SIG-M5 (cell line): Measurements from ENCODE around the gene CALHM2.
"Not testable (repeated sequence)": the region's sequence is repeated elsewhere in the genome, so short reads cannot be mapped to it uniquely, and the experiment has no call there.

Experiments
- DNase-seq: peaks from one replicate; lab custom pipeline; 2025; lab: John Stamatoyannopoulos, UW

Gene CALHM2

DNA sequence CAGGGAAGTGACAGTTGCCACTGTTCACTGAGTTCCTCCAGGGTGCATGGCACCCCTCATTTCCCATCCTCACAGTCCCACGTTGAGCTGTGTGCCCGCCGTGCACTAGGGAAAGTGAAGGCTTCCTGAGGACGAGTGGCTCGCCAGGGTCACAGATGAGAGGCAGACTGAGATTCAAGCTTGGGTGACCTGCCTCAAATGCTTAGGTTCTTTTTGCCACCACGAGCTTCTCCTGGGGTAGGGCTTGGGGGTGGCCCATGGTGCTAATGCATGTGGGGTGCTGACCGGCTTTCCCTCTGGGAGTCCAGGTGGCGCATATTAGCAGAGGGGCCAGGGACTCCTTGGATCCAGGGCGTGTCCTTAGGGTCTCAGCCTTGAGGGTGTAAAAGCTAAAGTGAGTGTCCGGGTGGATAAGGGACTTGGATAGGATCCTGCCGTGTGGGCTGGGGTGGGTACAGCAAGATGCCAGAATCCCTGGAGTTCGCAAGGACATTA lies 1.9 kb downstream of the CALHM2 start:
- DNase-seq = no peak

- DNase-seq = no peak
Measured at GRCh38 chr10:103449208-103450144, 2.7 kb downstream of the CALHM2 start.

- no peak for DNase-seq
Measured at GRCh38 chr10:103448746-103449145, 3.4 kb downstream of the CALHM2 start.

DNA sequence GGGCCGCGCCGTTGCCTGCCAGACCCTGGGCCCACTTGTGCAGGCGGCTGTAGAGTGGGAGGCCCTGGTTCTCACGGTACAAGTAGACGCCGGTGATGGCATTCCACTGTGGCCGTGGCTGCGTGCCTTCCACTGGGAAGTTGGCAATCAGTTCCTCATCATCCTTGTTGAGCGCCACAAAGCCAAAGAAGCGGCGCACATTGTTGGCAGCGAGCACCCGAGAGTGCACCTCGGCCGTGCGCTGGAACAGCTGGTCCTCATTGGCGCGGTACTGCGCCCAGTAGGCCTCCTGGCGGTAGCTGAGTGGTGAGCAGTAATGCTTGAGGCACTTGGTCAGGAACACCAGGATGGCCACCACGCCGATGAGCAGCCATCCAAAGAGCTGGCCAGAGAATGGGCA lies 5.0 kb downstream of the CALHM2 start:
- no peak for DNase-seq

- DNase-seq = no peak
Measured at GRCh38 chr10:103445767-103446567, 6.2 kb downstream of the CALHM2 start.

- no peak for DNase-seq
Measured at GRCh38 chr10:103445366-103445765, 6.8 kb downstream of the CALHM2 start.

DNA sequence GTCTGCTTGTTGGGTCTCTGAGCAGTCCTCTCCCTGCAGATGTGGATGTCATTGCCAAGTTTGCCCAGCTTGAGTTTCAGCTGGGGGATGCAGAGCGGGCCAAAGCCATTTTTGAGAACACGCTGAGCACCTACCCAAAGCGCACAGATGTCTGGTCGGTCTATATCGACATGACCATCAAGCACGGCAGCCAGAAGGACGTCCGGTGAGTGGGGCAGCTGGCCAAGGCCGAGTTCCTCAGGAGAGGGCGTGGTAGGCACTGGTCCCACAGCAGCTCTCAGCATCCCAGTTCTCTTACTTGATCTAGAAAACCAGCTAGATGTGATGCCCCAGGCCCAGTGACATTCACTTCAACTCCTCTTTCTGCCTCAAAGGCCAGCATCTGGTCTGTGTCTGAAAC lies 7.7 kb downstream of the CALHM2 start:
- DNase-seq = no peak

DNA sequence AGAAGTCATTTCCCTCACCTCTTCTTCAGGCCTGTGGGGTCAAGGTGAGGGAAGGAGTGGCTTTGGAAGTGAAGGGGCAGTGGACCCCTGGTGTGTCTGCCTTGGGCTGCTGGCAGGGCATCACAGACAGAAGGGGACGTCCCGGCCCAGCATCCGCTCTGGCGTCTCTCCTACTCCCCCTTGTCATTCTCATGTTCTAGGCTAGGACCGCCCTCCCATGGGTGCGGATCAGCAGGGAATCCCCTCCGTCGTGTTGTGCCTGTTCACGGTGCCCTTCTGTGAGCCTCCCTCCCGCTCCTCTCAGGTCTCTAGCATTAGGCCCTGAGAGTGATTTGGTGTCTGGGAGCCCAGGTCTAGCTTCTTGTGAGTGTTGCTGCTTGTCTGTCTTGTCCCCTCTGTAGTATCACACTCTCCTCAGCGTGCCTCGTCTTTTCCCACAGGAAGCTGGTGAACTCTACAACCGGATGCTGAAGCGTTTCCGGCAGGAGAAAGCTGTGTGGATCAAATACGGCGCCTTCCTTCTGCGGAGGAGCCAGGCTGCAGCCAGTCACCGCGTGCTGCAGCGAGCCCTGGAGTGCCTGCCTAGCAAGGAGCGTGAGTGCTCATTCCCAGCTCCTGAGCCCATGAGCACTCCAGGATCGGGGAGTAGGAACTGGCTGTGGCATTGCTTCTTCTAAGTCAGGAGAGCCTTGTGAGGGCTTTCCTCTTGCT lies 8.5 kb downstream of the CALHM2 start:
- DNase-seq = no peak

GRCh38 chr10:103442031-103442461 lies 10.1 kb downstream of the CALHM2 start:
- no peak for DNase-seq

- DNase-seq = no peak
Measured at GRCh38 chr10:103441611-103442010, 10.6 kb downstream of the CALHM2 start.

GRCh38 chr10:103441206-103441605 lies 11.0 kb downstream of the CALHM2 start:
- no peak for DNase-seq

DNA sequence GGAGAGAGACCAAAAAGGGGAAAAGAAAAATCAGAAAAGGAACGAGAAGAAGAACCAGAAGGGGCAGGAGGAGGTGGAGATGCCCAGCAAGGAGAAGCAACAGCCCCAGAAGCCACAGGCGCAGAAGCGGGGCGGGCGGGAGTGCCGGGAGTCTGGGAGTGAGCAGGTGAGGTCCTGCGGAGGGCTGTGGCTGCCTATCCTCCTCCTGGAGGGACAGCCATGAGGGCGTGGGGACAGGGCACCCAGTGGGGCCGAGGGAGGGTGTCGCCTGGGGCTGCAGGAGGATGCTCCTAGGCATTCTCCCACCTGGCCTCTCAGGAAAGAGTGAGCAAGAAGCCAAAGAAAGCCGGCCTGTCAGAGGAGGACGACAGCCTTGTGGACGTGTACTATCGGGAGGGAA lies 11.8 kb downstream of the CALHM2 start:
- no peak for DNase-seq

- DNase-seq = no peak
Measured at GRCh38 chr10:103439776-103440175, 12.4 kb downstream of the CALHM2 start.

DNA sequence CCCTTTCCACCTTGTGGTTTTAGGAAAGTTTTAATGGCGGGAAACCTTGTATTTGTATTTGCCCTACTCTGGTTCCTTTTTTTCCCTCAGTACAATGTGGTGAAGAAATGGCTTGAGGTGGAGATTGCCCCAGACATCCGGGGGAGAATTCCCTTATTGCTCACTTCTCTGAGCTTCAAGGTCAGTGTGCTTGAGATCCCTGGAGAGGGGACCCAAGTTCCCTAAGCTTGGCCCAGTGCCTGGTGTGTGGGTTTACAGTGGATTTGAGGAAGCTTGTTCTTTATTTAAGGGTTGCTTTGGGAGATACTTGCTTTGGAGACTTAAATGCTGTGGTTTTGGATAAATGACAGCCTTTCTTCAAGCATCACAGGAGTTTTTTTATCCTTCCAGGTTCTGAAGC lies 18.3 kb downstream of the CALHM2 start:
- DNase-seq = no peak

DNA sequence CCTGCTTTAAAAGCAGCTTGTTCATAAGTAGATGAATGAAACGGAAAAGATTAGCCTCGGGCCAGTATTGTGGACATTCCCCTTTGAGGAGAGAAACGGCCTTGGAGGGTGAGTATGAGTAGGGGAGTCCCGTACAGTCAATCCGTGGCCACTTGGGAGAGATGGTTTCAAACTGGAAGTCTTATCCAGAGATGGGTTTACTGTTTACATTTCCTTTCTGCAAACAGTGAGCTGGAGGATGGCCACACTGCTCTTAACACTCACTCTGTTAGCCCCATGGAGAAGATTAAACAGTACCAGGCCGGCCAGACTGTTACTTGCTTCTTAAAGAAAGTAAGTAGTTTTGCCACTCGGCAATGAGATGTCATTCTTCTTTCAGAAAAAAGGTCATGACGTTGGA lies 20.3 kb downstream of the CALHM2 start:
- no peak for DNase-seq

GRCh38 chr10:103429647-103430046 lies 22.5 kb downstream of the CALHM2 start:
- DNase-seq = no peak

GRCh38 chr10:103428989-103429643 lies 23.1 kb downstream of the CALHM2 start:
- DNase-seq = no peak

DNA sequence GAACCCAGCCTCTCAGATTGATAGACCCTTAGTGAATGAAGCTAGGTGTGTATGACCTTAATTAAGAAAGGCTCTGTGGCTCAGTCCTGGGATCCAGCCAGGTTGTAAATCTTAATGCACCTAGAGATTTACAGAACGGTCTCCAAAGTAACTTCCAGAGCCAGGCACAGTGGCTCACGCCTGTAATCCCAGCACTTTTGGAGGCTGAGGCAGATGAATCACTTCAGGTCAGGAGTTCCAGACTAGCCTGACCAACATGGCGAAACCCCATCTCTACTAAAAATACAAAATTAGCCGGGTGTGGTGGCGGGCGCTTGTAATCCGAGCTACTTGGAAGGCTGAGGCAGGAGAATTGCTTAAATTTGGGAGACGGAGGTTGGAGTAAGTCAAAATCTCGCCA lies 24.3 kb downstream of the CALHM2 start:
- no peak for DNase-seq

- no peak for DNase-seq
Measured at GRCh38 chr10:103423748-103424147, 28.4 kb downstream of the CALHM2 start.

- no peak for DNase-seq
Measured at GRCh38 chr10:103419101-103419500, 33.1 kb downstream of the CALHM2 start.

DNA sequence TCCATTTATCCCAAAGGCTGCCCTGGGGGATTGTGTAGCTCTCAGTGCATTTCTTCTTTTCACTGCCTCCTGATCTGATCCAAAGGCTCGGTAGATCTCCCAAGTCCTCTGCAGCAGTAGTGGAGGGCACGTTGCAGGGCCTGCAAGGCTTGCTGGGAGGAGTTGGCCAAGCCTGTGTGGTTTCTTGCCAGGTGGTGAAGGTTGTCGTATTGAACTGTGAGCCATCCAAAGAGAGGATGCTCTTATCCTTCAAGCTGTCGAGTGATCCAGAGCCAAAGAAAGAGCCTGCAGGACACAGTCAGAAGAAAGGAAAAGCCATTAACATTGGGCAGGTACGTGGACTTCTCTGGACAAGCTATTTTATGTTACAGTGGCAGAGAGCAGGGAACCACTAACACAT lies 34.6 kb downstream of the CALHM2 start:
- DNase-seq = no peak

GRCh38 chr10:103417148-103417469 lies 35.1 kb downstream of the CALHM2 start:
- not testable (repeated sequence) for DNase-seq
